HepG2 (cell line): ENCODE results near the gene OR10A3. TPM values are rescaled to one million over a fixed set of nuclear protein-coding genes. Genes with fewer than 3 reads are reported as not detected.

ENCODE experiments used
- ARNT2 ChIP-seq: sonication (generic); formaldehyde crosslinking; IDR thresholded peaks from 2 replicates; pipeline ENCODE4 v1.8.0; 2022; ENCODE audit warnings: mild to moderate bottlenecking, low read depth, missing genetic modification reagents, moderate library complexity
- E2F1 ChIP-seq: sonication (generic); formaldehyde crosslinking; IDR thresholded peaks from 2 replicates; pipeline ENCODE4 v1.5.0; 2020; ENCODE audit warnings: missing genetic modification reagents
- EED ChIP-seq: sonication (generic); formaldehyde crosslinking; IDR thresholded peaks from 2 replicates; pipeline ENCODE4 v1.5.0; 2020; ENCODE audit warnings: mild to moderate bottlenecking, missing genetic modification reagents
- GATAD1 ChIP-seq: IDR thresholded peaks from 2 replicates; pipeline ENCODE4 v1.6.1; 2016; ENCODE audit warnings: missing genetic modification reagents, missing compliant biosample characterization
- GMEB1 ChIP-seq: sonication (generic); formaldehyde crosslinking; IDR thresholded peaks from 2 replicates; pipeline ENCODE4 v1.5.1; 2020; ENCODE audit warnings: missing genetic modification reagents, mild to moderate bottlenecking, borderline replicate concordance
- HOXA7 ChIP-seq: sonication (generic); formaldehyde crosslinking; IDR thresholded peaks from 2 replicates; pipeline ENCODE4 v1.8.1; 2022; ENCODE audit warnings: mild to moderate bottlenecking, missing genetic modification reagents, moderate library complexity
- KAT7 ChIP-seq: IDR thresholded peaks from 2 replicates; pipeline ENCODE4 v1.6.1; 2018; ENCODE audit warnings: borderline replicate concordance, missing compliant biosample characterization
- KLF9 ChIP-seq: IDR thresholded peaks from 2 replicates; pipeline ENCODE4 v1.6.1; 2016; ENCODE audit warnings: low read depth
- KMT2A ChIP-seq: sonication (generic); formaldehyde crosslinking; IDR thresholded peaks from 2 replicates; pipeline ENCODE4 v1.4.0; 2020; ENCODE audit warnings: missing genetic modification reagents
- MAFF ChIP-seq: IDR thresholded peaks from 2 replicates; pipeline ENCODE4 v1.6.1; 2011; ENCODE audit warnings: low read depth, low read length, improper control_type of control experiment
- MAFG ChIP-seq: sonication (generic); formaldehyde crosslinking; IDR thresholded peaks from 2 replicates; pipeline ENCODE4 v1.5.1; 2020; ENCODE audit warnings: mild to moderate bottlenecking, missing genetic modification reagents
- NCOA2 ChIP-seq: sonication (generic); formaldehyde crosslinking; IDR thresholded peaks from 2 replicates; pipeline ENCODE4 v1.8.0; 2022; ENCODE audit warnings: inconsistent platforms
- RAD21 ChIP-seq: fragments of 450-650 bp; formaldehyde crosslinking; IDR thresholded peaks from 2 replicates; pipeline ENCODE4 v1.5.0; 2020; ENCODE audit warnings: mild to moderate bottlenecking
- RFX5 ChIP-seq: IDR thresholded peaks from 2 replicates; pipeline ENCODE4 v1.6.1; 2011; ENCODE audit warnings: low read depth, low read length, improper control_type of control experiment
- SMC3 ChIP-seq: IDR thresholded peaks from 2 replicates; pipeline ENCODE4 v1.6.1; 2011; ENCODE audit warnings: low read length, improper control_type of control experiment
- ZFP37 ChIP-seq: sonication (generic); formaldehyde crosslinking; IDR thresholded peaks from 2 replicates; pipeline ENCODE4 v1.4.0; 2020; ENCODE audit warnings: missing genetic modification reagents, borderline replicate concordance
- ZMYM3 ChIP-seq: sonication (generic); formaldehyde crosslinking; IDR thresholded peaks from 2 replicates; pipeline ENCODE4 v1.5.1; 2020; ENCODE audit warnings: mild to moderate bottlenecking, missing genetic modification reagents
- ZNF589 ChIP-seq: sonication (generic); formaldehyde crosslinking; conservative IDR thresholded peaks from 2 replicates; pipeline ENCODE4 v1.8.0; 2022; ENCODE audit warnings: mild to moderate bottlenecking, moderate library complexity, missing genetic modification reagents
- ZNF761 ChIP-seq: sonication (generic); formaldehyde crosslinking; conservative IDR thresholded peaks from 2 replicates; pipeline ENCODE4 v1.4.0; 2020; ENCODE audit warnings: mild to moderate bottlenecking, missing genetic modification reagents
- ZNF768 ChIP-seq: sonication (generic); formaldehyde crosslinking; IDR thresholded peaks from 2 replicates; pipeline ENCODE4 v1.4.0; 2020; ENCODE audit warnings: missing genetic modification reagents
- ZSCAN20 ChIP-seq: sonication (generic); formaldehyde crosslinking; IDR thresholded peaks from 2 replicates; pipeline ENCODE4 v1.4.0; 2020; ENCODE audit warnings: missing genetic modification reagents, mild to moderate bottlenecking, borderline replicate concordance
- ZSCAN30 ChIP-seq: sonication (generic); formaldehyde crosslinking; IDR thresholded peaks from 2 replicates; pipeline ENCODE4 v1.5.0; 2020; ENCODE audit warnings: mild to moderate bottlenecking, missing genetic modification reagents
- polyA plus RNA-seq, 8 experiments: library from polyadenylated mRNA; depleted of rRNA in 3 of 8; stranded (reverse) in 7 of 8; unstranded in 1 of 8; fragments of >200 nt; fragmentation: Illumina TruSeq in 4 of 8; extraction: Trizol in 4 of 8; gene quantifications; 2 replicates each; pipeline versions ENCODE4 v1.2.1 to v1.2.3, GENCODE V29; 2011 to 2016; ENCODE audit warnings: low read depth in 4 of 8, missing spikeins in 1 of 8, mixed read lengths in 1 of 8; ENCODE audit not compliant: insufficient read depth in 1 of 8
- total RNA-seq, 5 experiments: library from RNA; depleted of rRNA; stranded (reverse); fragments of >200 nt; fragmentation: Illumina TruSeq; extraction: Trizol; gene quantifications; 2 replicates each; pipeline ENCODE4 v1.2.3, GENCODE V29; 2016; ENCODE audit warnings: low read depth in 1 of 5
- TF ChIP-seq, protein P1 (sequence below), 2 experiments: sonication (generic) in 1 of 2; formaldehyde crosslinking in 1 of 2; IDR thresholded peaks; 2 replicates each; pipeline versions ENCODE4 v1.4.0 to v1.6.1; 2018 to 2020; ENCODE audit warnings: missing genetic modification reagents in 2 of 2, borderline replicate concordance in 1 of 2, low read depth in 1 of 2, mild to moderate bottlenecking in 1 of 2, missing biosample characterization in 1 of 2
- TF ChIP-seq, protein P2 (sequence below): sonication (generic); formaldehyde crosslinking; conservative IDR thresholded peaks from 2 replicates; pipeline ENCODE4 v1.4.0; 2020; ENCODE audit warnings: missing genetic modification reagents

Gene OR10A3
- total and polyA plus RNA-seq, 2 of the 13 experiments (the other 11 are each of a cell fraction or from before 2014, with no cell fraction given) = not detected

- TF ChIP-seq RFX5 (no peak), GATAD1 (CRISPR knock-in tag) (peak; percentile 99), KLF9 (no peak), ZMYM3 (CRISPR knock-in tag) (peak; percentile 75; the same call in 1 of the 2 replicates), ZFP37 (CRISPR knock-in tag) (peak; percentile 44; the same call in 1 of the 2 replicates), KMT2A (CRISPR knock-in tag) (peak; percentile 81; the same call in 1 of the 2 replicates), ARNT2 (CRISPR knock-in tag) (0 out of 2 replicates have a peak, but pooled peaks have one; percentile 33), ZNF768 (CRISPR knock-in tag) (no peak), ZSCAN30 (CRISPR knock-in tag) (no peak), ZSCAN20 (CRISPR knock-in tag) (0 out of 2 replicates have a peak, but pooled peaks have one; percentile 48), SMC3 (peak; percentile 86), MAFG (CRISPR knock-in tag) (no peak), E2F1 (CRISPR knock-in tag) (peak; percentile 86; the same call in 1 of the 2 replicates), RAD21 (CRISPR knock-in tag) (peak; percentile 77), ZNF589 (no peak), GMEB1 (CRISPR knock-in tag) (peak; percentile 42; the same call in 1 of the 2 replicates), NCOA2 (CRISPR knock-in tag) (peak; percentile 61; the same call in 1 of the 2 replicates), ZNF761 (CRISPR knock-in tag) (no peak), HOXA7 (no peak), MAFF (peak; percentile 35; the same call in 1 of the 2 replicates), KAT7 (CRISPR knock-in tag) (no peak; the same call in 1 of the 2 replicates), EED (CRISPR knock-in tag) (0 out of 2 replicates have a peak, but pooled peaks have one; percentile 52)
- TF ChIP-seq, protein P1, sequence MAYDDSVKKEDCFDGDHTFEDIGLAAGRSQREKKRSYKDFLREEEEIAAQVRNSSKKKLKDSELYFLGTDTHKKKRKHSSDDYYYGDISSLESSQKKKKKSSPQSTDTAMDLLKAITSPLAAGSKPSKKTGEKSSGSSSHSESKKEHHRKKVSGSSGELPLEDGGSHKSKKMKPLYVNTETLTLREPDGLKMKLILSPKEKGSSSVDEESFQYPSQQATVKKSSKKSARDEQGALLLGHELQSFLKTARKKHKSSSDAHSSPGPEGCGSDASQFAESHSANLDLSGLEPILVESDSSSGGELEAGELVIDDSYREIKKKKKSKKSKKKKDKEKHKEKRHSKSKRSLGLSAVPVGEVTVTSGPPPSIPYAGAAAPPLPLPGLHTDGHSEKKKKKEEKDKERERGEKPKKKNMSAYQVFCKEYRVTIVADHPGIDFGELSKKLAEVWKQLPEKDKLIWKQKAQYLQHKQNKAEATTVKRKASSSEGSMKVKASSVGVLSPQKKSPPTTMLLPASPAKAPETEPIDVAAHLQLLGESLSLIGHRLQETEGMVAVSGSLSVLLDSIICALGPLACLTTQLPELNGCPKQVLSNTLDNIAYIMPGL (CRISPR knock-in tag; IDR thresholded peaks at IDR 0.05; ENCODE audit: borderline replicate concordance in 1 of 2, low read depth in 1 of 2) = peak; percentile 90 to 94
- TF ChIP-seq, protein P2, sequence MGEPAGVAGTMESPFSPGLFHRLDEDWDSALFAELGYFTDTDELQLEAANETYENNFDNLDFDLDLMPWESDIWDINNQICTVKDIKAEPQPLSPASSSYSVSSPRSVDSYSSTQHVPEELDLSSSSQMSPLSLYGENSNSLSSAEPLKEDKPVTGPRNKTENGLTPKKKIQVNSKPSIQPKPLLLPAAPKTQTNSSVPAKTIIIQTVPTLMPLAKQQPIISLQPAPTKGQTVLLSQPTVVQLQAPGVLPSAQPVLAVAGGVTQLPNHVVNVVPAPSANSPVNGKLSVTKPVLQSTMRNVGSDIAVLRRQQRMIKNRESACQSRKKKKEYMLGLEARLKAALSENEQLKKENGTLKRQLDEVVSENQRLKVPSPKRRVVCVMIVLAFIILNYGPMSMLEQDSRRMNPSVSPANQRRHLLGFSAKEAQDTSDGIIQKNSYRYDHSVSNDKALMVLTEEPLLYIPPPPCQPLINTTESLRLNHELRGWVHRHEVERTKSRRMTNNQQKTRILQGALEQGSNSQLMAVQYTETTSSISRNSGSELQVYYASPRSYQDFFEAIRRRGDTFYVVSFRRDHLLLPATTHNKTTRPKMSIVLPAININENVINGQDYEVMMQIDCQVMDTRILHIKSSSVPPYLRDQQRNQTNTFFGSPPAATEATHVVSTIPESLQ (CRISPR knock-in tag) = no peak
Measured at GRCh38 chr11:7986768-7987559, 45.5 kb upstream of the OR10A3 start, which contains the start of gene EIF3F (continued).
